ENCODE results near the gene ZNF831.
A peak's percentile ranks its signal among the peaks of the same experiment; 100 is the strongest.

The ZNF831 gene

DNA sequence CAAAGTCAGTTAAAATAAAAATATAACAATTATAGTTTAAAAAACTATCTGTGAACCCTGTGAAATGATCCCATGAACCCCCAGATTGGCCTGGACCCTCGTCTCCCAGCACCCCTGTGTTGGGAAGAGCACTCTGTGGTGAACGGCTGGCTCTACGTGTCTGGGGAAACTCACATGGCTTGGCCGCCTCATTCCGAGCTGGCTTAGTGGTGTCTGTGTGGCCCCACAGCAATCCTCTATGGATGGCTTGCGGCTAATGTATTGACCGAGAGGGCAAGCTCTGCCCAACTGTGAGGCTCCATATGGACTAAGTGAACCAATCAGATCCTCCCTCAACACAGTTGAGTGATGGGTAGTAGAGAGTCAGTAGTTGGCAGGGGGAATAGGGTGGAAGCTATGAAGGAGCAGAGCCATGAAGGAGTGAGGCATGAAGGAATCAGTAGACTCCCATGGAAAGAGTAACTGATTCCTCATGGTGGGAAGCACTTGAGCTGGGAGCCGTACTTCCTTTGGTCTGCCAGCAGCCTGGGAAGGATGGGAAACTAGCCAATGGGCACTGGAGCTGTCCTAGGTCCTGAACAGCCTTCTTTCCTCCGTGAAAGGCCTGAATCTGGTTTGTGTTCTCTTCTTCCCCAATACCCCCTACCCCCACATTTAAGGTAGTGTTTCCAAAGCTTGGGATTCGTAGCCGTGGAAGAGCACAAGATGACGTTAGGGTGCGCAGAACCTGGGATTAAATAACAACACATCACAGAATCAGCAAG is 21.6 kb upstream of the ZNF831 start:
- DNase-seq: no peak

DNA sequence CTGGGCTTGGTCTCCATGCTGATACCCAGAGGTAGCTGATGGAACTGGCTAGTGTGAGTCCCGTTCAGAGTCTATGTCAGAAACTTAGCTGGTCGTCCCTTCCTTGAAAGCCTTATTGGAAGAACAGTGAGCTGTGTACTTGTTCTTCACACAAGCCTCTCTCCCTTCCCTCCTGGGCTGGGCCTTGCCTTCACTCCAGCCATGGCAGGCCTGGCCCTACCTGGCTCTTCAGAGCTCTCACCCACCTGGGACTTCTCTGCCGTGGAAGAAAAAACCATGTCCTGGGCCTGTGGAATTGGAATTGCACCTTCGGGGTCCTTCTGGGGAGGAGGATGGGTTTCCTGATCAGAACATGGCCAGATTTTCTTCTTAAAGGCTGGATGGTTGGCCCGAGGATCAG is 20.3 kb upstream of the ZNF831 start:
- DNase-seq: no peak

DNA sequence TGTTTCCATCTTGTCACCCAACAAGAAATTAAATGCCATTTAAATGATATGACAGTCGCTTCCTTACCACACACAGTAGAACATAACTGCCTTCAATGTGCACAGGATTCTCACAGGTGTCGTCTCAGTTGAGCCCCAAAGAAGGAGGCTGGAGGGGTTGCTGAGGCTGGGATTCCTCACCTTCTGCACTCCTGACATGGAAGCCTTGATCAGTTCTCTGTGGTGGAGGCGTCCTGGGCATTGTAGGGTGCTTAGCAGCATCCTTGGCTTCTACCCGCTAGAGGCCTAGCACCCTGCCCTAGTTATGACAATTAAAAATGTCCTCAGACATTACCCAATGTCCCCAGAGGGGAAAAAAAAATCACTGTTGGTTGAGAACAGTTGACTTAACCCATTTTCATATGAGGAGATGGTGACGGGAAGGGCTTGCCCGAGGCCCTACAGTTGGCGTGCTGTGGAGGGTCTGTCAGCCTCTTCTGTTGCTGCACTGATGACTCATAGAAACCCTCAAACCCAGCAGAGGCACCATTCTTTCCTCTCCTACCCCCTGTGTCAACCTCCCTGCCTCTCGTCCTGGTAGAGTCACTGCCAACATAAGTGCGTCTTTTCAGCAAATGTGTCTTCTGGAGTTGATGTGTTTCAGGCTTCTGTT is 19.3 kb upstream of the ZNF831 start:
- DNase-seq: no peak

DNA sequence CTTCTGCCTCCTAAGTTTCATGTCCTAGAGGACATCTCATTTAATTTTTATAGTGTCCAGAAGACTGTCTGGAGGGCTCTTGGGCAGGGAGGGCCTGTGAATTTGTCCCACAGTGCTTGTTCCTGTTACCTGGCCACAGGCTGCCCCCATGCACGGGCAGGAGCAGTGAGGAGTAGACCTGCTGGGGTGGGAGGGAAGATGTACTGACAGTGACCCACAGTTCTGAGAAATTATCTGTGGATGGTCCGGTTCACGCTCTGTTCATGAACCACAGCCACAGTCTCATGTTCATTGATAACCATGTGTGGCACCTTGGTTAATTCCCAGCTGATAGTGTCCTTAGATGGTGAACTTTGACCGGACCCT is 18.8 kb upstream of the ZNF831 start:
- no peak for DNase-seq

DNA sequence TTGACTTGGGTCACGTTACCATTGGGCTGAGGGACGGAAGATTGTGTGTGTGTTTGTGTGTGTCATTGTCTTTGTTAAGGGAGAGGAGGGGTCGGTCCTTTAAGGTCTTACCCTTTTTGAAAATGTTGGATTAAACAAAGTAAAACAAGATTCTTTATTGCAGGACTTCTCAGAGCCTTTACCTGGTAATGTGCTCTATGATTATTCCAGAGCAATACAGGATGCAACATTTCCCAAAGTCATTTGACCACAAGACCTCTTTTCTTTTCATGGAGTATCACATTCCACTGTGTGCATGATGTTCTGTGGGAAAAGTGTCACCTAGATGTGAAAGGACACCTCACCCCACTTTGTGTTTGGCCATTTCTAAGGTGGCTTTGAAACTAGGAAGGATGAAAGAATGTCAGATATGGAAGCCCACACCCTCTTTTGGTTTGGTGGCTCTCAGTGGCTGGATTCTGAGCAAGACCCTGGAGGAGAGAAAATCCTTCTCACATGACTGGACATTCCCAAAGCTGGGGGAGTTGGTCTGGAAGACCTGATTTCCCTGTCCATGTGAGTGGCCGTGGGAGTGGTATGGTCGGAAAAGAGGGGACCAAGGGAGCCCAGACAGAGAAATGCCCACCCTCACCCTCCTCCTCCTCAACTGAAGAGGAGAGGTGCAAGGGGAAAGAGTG is 18.2 kb upstream of the ZNF831 start:
- no peak for DNase-seq

DNA sequence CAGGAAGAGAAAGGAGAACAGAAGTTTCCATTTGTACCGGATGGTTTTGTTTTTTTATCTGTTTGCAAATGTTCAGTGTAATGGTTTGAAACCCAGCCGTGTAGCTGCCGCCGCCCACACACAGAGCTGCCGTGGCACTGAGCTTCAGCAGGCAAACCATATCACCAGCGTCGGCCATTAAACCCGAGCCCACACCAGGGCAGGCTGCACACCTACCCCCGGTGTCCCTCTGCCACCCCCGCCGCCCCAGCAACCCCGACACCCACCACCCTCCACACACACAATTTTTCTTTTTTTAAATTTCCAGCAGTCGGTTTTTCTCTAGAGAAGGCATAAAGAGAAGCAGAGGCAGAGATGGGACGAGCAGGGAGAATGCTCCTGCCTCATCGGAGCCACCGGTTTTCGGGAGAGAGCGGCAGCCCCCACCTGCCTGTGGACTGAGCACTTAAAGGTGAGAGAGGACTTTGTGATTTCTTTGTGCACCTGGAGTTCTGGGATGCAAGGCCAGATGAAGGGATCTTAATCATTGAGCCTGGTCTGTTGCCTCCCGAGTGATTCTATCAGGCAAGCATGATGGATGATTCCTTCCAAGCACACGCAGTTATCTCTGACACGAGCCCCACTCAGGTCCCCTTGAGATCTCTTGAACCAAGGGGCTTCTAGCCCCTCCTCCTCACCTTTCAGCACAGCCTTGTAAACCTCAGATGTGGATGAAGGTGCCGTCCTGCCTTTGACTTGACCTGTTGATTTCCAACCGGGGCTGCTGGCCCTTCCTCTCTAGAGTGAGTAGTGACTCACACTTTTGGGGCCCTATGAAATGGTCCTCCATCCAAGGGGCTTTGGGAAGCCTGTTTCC is 17.5 kb upstream of the ZNF831 start:
- no peak for DNase-seq

DNA sequence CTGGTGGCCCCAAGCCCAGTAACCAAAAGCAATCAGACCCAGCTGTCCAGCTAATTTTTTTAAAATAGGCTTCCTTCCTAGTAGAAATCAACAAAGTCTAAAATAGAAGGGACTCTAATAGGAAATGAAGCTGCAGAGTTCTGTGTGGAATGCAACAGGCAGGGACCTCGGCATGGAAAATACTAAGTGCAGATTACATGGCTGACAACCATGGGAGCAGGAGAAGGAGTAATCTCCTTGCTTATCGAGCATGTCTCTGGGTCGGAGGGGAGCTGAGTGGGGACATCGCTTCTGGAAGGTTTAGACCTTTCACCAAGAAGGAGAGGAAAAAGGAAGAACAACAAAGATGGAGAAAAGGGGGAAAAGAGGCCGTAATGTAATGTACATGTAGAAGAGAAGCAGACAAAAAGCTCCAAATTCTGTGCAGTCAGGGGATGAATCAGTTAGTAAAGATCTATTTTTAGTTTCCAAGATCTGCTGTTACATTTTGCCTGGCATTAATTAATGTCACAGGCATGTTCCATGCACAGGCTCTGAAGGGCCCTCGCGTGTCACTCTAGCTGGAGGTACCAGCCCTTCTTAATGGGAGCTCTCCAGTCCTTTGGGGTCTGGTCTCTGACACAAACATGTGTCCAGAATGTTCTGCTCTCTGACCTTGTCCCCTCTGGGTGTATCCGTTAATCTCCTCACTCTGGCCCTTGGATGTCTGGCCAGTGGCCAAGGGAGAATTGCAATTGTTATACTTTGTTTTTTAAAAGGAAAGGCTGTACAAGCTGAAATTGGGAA is 16.6 kb upstream of the ZNF831 start:
- DNase-seq: no peak

DNA sequence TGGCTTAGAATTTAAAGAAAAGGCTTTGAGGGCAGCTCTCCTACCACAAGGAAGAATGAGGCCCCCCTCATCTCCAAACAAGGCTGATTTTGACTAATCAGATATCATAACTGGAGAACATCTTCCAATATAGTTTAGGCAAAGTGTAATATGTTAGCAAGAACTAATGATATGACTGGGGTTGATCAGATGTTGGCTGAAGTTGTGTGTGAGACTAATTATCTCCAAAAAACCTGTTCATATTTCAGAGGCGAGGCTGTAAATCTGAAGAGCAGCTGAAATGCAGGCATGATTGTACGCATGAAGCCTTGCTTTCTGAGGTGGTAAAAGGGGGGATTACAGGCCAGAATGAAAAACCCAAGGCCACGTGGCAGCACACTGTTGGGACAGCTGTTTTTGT is 16.0 kb upstream of the ZNF831 start:
- no peak for DNase-seq

DNA sequence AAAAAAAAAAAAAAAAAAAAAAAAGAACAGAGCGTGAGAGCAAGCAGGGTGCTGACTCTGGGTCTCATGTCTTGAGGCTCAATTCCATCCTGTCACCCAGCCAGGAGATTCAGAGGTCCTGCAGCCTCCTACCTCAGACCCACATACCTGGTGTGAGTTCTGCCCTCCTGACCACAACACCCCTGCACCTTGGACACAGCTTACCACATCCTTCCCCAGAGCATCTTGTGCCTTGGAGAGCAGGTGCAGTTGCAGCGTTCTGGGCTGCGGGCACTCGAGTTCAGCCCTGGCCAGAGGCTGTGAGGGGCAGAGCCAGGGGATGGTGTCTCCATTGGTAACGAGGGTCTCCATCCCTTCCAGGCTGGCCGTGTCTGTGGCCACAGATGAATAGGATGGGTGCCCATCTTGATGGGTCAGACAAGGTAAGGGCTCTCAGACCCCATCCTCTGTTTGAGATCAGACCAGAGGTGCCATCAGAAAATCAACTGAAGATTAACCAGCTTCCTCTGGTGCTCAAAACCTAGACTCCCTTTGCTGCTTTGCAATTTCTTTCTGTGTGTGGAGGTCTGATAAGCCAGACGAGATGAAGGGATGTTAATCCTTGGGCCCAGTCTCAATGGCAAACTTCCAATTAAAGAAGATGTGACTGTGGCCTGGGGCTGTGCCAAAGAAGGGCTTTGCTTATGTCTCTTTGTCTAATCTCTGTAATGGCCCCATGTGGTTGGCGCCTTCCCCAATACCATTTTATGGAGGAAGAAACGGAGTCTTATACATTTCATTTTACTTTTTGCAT is 14.7 kb upstream of the ZNF831 start:
- no peak for DNase-seq

DNA sequence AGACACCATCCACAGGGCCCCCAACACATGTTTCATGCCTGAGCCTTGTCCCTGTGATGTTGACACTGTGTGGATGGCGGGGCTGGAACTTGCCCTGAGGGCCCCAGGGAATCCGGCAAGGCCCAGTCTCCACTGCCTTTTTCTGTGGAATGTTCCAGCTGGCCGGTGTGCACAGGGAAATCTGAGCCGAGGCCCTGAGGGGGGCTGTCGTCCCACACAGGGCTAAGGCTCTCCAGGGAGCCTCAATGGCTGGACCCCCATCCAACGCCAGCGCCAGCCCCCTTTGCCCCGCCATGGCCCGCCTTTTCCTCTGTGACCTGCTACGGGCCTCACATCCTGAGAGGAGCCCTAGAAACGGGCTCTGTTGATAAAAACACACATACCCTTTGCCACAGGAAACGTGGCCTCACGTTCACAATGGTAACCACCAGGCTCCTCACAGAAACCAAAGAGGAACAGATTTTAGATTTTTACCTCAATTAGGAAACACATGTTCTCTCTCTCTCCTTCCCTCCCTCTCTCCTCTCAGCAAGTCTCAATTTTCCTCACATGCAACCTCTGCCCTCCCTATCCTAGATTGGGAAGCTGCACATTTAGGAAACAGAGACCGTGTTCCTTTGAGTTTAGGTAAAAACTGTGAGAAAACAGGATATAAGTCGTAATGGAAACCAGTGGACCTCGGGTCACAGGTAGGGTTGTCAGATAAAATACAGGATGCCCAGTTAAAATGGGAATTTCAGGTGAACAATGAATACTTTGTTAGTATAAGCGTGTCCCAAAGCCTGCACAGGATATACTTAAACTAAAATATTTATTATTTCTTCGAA is 13.7 kb upstream of the ZNF831 start:
- DNase-seq: no peak

DNA sequence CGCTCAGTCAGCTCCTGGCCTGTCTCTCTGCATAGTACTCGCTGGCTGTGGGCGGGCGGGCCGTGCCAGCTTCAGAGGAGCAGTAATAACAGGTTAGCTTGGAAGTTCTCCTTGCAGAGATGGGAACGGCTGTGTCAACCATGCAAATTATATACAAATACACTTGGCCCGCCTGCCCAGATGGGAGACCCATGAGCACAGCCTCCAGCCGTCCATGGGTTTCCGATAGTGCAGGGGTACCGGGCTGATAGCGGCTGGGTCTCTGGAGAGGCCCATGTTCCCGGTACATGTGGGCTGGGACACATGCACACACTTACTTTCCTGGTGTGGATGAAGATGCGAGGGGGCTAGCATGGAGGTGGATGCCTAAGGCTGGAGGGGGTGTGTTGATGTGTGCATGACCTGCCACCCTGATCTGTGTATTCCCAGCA is 12.8 kb upstream of the ZNF831 start:
- DNase-seq: no peak

DNA sequence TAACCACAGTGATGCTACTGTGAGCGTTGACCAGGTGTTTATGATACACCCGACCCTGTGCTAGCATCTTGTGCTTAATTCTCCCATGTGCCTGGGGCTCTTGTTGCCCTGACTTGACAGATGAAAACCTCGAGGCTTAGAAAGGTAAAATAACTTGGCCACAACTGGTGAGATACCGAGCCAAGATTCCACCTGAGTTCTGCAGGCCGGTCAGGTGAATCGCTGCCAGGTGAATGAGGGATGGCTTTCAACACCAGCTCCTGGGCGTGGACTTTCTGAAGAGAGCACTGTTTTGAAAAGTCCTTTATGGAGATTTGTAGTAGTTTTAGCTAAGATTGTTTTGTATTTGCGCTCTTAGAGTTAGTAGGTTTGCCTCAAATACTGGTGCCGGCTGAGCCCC is 12.2 kb upstream of the ZNF831 start:
- DNase-seq: no peak

DNA sequence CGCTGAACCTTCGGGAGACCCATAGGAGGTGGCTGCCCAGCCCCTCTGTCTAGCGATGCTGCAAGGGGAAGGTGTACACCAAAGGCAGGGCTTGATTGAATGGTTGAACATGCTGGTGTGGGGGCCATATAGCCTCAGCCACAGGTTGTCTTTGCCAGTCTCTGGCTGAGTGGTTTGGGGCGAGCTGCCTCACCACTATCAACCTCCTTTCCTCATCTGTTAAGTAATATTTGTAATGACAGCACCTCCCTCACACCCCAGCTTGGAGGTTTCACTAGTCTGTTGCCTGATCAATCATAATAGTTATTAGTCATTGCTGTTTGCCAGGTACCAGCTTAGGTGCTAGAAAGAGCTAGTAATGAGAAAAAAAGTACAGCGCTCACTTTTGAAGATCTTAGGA is 11.8 kb upstream of the ZNF831 start:
- no peak for DNase-seq

DNA sequence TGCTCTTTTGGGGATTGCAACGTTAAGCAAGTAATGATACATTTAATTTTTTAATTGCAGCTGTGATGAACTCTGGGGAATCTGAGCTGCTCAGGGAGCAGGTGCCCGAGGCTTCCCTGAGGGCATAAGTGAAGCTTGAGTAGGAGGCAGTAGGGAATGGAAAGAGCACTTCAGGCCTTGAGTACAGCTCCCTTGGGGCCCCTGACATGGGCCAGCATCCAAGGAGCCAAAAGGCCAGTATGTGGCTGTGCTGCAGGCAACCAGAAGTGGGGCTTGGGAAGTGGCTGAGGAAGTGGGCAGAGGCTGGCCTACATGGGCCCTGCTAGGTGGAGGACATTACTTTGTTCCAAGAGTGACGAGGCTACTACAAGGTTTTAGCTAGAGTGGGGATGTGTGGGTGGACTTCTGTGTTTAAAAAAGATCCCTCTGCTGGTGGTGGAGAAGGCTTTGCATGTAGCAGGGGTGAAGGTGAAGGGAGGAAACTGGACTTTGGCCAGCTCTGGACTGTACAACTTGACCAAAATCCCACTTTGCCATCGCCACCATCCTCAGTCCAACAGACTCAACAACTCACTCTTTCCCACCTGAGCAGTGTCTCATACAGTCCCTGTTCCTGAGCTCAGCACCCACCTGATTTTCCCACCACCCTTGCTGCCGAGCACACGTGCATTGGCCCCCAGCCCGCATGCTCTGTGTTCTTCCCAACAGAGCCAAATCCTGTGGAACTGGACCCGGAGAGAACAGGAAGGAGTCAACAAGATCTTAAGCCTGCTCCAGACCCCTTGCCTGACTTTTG is 10.9 kb upstream of the ZNF831 start:
- peak; percentile 5 for DNase-seq

DNA sequence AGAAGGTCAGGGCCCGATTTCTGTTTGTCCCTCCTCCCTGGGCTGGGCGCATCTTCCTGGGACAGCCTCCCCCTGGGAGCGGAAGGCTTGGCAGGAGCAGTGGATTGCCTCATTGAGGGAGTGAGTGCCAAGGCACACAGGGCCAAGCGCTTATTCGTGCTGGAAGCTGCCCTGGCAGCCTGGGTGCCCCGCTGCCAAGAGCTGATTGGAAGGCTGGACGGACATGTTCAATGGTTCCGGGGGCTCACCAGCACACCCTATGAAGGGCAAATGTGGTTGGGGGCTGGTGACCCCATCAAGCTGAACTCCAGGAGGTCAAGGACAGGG is 10.3 kb upstream of the ZNF831 start:
- no peak for DNase-seq

DNA sequence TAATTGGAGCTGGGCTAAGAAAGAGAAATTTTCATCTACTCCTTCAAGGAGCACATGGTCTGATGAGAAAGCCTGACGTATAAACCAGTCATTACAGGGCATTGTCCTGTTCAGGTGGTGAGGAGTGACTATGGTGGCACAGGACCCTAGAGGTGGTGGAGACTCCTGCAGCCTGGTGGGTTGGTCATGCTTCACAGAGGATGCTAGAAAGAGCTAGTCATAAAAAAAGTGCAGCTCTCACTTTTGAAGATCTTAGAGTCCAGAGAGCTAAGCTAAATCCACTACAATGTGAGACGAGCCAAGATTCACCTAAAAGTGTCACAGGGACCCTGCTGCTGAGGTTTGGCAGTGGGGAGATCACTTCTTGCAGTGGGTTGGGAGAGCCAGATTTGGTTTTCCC is 9.8 kb upstream of the ZNF831 start:
- no peak for DNase-seq

DNA sequence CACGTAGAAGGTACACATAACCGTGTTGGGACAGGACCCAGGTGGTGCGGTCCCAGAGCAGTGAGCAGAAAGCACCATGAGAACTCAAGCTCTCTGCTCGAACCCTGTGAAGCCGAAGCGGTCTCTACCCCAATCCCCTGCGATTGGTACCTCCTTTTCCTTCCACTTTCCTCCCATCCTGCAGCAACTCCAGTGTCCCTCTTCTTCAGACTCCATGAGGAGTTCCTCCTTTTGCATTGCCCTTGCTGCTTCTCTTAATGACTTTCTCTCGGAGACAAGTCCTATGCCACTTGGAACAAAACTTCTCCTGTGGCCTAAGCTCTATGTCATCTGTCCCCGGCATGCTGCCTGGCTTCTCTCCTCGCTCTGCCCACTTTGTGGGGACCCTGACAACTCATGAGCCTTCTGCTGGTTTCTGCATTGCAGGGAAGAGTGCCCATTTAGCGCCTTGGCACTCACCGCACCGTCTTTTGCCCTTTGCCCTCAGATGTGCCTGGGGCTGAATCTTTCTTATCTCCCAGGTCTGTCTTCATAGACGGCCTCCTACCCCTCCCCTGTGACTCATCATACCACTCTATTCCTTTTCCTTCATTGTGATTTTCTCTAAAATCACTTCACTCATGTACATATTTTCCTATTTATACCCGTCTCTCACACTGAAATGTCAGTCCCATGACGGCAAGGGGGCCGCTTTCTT is 9.2 kb upstream of the ZNF831 start:
- no peak for DNase-seq

DNA sequence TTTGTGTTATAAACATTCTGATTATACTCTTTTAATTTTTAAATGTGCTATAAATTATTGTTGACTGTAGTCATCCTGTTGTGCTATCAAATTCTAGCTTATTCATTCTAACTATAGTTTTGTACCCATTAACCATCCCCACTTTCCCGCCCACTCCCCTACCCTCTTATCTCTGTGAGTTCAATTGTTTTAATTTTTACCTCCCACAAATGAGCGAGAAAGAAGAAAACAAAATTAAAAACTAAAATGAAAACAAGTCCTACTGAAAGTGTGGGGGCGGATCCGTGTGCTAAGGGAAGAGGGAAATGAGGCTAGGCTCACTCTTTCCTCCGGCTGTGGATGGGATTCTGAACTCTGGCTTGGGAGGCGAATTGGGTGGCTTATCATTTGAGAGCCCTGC is 6.6 kb upstream of the ZNF831 start:
- no peak for DNase-seq

DNA sequence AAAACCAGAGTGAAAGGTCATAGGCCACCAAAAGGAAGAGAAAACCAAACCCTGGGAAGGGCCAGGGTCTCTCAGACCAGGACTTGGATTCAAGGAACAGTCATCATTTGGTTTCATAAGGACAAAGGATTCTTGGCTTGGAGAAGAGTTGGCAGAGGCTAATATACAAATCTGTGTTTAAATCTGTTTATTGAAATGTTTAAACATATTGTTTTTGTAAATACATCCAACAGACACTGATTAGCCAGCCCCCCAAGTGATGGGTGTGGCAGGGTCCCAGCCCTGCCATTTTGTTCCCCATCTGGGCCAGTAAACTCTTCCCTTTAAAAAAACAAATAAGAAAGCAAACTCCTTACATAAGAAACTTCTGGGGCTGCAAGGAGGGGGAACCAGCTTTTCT is 6.1 kb upstream of the ZNF831 start:
- DNase-seq: no peak
